Vagina (tissue), 2 donors: ENCODE data around the gene VPS51. TPM values are rescaled to one million over a fixed set of nuclear protein-coding genes. Genes with fewer than 3 reads are reported as not detected.

Experiments used
- DNase-seq, 2 donors: peaks; one replicate each; pipeline ENCODE4 v3.0.0-alpha.2; 2017; ENCODE audit errors: extremely low spot score in 2 of 2
- H3K27ac ChIP-seq: fragments of 200-600 bp; sonication (generic); one replicate; pipeline ENCODE4 v1.5.1; 2019
- H3K27me3 ChIP-seq: fragments of 200-600 bp; sonication (generic); one replicate; pipeline ENCODE4 v1.5.1; 2019
- H3K36me3 ChIP-seq, 2 donors: fragments of 200-600 bp; sonication (generic); one replicate each; pipeline ENCODE4 v1.5.1; 2017 to 2019
- H3K4me1 ChIP-seq: fragments of 200-600 bp; sonication (generic); one replicate; pipeline ENCODE4 v1.5.1; 2019
- H3K4me3 ChIP-seq, 2 donors: fragments of 200-600 bp; sonication (generic); 1 replicate in 1 of 2; 2 replicates in 1 of 2; pipeline ENCODE4 v1.5.1; 2016 to 2019
- H3K9me3 ChIP-seq: fragments of 200-600 bp; sonication (generic); one replicate; pipeline ENCODE4 v1.5.1; 2019
- CTCF ChIP-seq, 3 experiments: fragments of 450-650 bp in 2 of 3; fragments of 200-600 bp in 1 of 3; sonication (generic) in 1 of 3; IDR thresholded peaks; one replicate each; pipeline ENCODE4 v1.5.1; 2017 to 2019; ENCODE audit warnings: antibody characterized with exemption in 3 of 3, mild to moderate bottlenecking in 2 of 3, moderate library complexity in 2 of 3
- POLR2A ChIP-seq, 2 donors: fragments of 450-650 bp; IDR thresholded peaks; one replicate each; pipeline ENCODE4 v1.6.1; 2017; ENCODE audit warnings: antibody characterized with exemption in 2 of 2, mild to moderate bottlenecking in 2 of 2, moderate library complexity in 2 of 2
- POLR2AphosphoS5 ChIP-seq, 2 donors: sonication (generic); formaldehyde crosslinking; IDR thresholded peaks; one replicate each; pipeline ENCODE4 v1.9.0; 2017; ENCODE audit warnings: antibody characterized with exemption in 2 of 2, mild to moderate bottlenecking in 2 of 2, low read depth in 1 of 2; ENCODE audit not compliant: insufficient read depth in 1 of 2
- intact Hi-C: fragments of 100-400 bp; cut with DNase I; formaldehyde crosslinking; loops from one replicate; pipeline ENCODE4 v1.15.1; 2023
- total RNA-seq: library from RNA; depleted of rRNA; stranded (reverse); fragments of >200 nt; gene quantifications from one replicate; pipeline ENCODE4 v1.2.3, GENCODE V29; 2016

VPS51 gene
- total RNA-seq, 1 donor from 2014 or later = 191 TPM

- DNase-seq = no peak
- Histone ChIP-seq H3K27ac (no peak overlapping the region), H3K36me3 (peaks cover 0 to 73% of the 10 kb centered on the region in 2 donors), H3K4me3 (no peak overlapping the region), H3K9me3 (no peaks in the 10 kb centered on the region), H3K27me3 (no peaks in the 10 kb centered on the region), H3K4me1 (peaks cover 14% of the 10 kb centered on the region)
- TF ChIP-seq CTCF (IDR thresholded peaks at IDR 0.05) (no peak), POLR2A (IDR thresholded peaks at IDR 0.05) (no peak), POLR2AphosphoS5 (IDR thresholded peaks at IDR 0.05; ENCODE audit: insufficient read depth in 1 of 2, low read depth in 1 of 2) (no peak)
- intact Hi-C loops = loop anchor here (10.0 kb wide), 1 partner anchor 198 kb away; no protein-coding TSS in a partner anchor
Observed at GRCh38 chr11:65126624-65127274, 30.7 kb downstream of the VPS51 start.

GRCh38 chr11:65127473-65128181 is 31.6 kb downstream of the VPS51 start:
- DNase-seq = no peak

GRCh38 chr11:65128182-65129145 is 32.5 kb downstream of the VPS51 start:
- Histone ChIP-seq H3K36me3 (peaks cover 0 to 81% of the 10 kb centered on the region in 2 donors), H3K4me3 (no peak overlapping the region), H3K27ac (no peak overlapping the region), H3K9me3 (no peaks in the 10 kb centered on the region), H3K27me3 (no peaks in the 10 kb centered on the region), H3K4me1 (peaks cover 19% of the 10 kb centered on the region)
- no peak for DNase-seq
- TF ChIP-seq POLR2A (IDR thresholded peaks at IDR 0.05) (no peak), POLR2AphosphoS5 (IDR thresholded peaks at IDR 0.05; ENCODE audit: insufficient read depth in 1 of 2, low read depth in 1 of 2) (no peak), CTCF (IDR thresholded peaks at IDR 0.05) (no peak)
- intact Hi-C loops = loop anchor here (10.0 kb wide), 1 partner anchor 196 kb away; no protein-coding TSS in a partner anchor

More at GRCh38 chr11:65127473-65128181, 31.6 kb downstream of the VPS51 start:
- Histone ChIP-seq H3K27me3 (no peaks in the 10 kb centered on the region), H3K36me3 (peaks cover 0 to 81% of the 10 kb centered on the region in 2 donors), H3K9me3 (no peaks in the 10 kb centered on the region), H3K27ac (no peak overlapping the region), H3K4me3 (no peak overlapping the region), H3K4me1 (peaks cover 19% of the 10 kb centered on the region)
- intact Hi-C loops = loop anchor here (10.0 kb wide), 1 partner anchor 197 kb away; no protein-coding TSS in a partner anchor
- no peak for TF ChIP-seq POLR2A (IDR thresholded peaks at IDR 0.05)
- TF ChIP-seq POLR2AphosphoS5 (IDR thresholded peaks at IDR 0.05; ENCODE audit: insufficient read depth in 1 of 2, low read depth in 1 of 2) = no peak
- TF ChIP-seq CTCF (IDR thresholded peaks at IDR 0.05) = no peak

- no peaks in the 10 kb centered on the region for H3K9me3 ChIP-seq
- H3K4me1 ChIP-seq = peaks cover 20% of the 10 kb centered on the region
- peaks cover 0 to 76% of the 10 kb centered on the region in 2 donors for H3K36me3 ChIP-seq
- DNase-seq = no peak
- intact Hi-C loops = loop anchor here (10.0 kb wide), 1 partner anchor 195 kb away; no protein-coding TSS in a partner anchor
- no peak overlapping the region for H3K27ac ChIP-seq
- TF ChIP-seq POLR2AphosphoS5 (IDR thresholded peaks at IDR 0.05; ENCODE audit: insufficient read depth in 1 of 2, low read depth in 1 of 2) = no peak
- TF ChIP-seq CTCF (IDR thresholded peaks at IDR 0.05) = no peak
- no peak for TF ChIP-seq POLR2A (IDR thresholded peaks at IDR 0.05)
- H3K27me3 ChIP-seq = no peaks in the 10 kb centered on the region
- no peak overlapping the region for H3K4me3 ChIP-seq
Observed at GRCh38 chr11:65129649-65130441, 33.8 kb downstream of the VPS51 start.
